Glutamatergic neuron (in vitro differentiated cells): ENCODE measurements around the gene SUGCT. TPM values are rescaled to one million over a fixed set of nuclear protein-coding genes. Genes with fewer than 3 reads are reported as not detected.

Source experiments
- DNase-seq: peaks from one replicate; pipeline ENCODE4 v3.0.0; 2022
- H3K27ac Mint-ChIP-seq: one replicate; pipeline ENCODE4 v1.8.0; 2020; ENCODE audit warnings: mild to moderate bottlenecking, mixed read lengths, inconsistent platforms; ENCODE audit not compliant: unreplicated experiment
- H3K27me3 Mint-ChIP-seq: one replicate; pipeline ENCODE4 v1.8.0; 2020; ENCODE audit warnings: mild to moderate bottlenecking, moderate library complexity, mixed read lengths, inconsistent platforms; ENCODE audit not compliant: unreplicated experiment
- H3K36me3 Mint-ChIP-seq: one replicate; pipeline ENCODE4 v1.8.0; 2020; ENCODE audit warnings: mild to moderate bottlenecking, mixed read lengths, inconsistent platforms; ENCODE audit not compliant: unreplicated experiment
- H3K4me1 Mint-ChIP-seq: one replicate; pipeline ENCODE4 v1.8.0; 2020; ENCODE audit warnings: mild to moderate bottlenecking, low read depth, mixed read lengths, inconsistent platforms; ENCODE audit not compliant: unreplicated experiment
- H3K4me3 Mint-ChIP-seq: one replicate; pipeline ENCODE4 v1.8.0; 2020; ENCODE audit warnings: mild to moderate bottlenecking, mixed read lengths, inconsistent platforms; ENCODE audit not compliant: unreplicated experiment
- H3K9me3 Mint-ChIP-seq: one replicate; pipeline ENCODE4 v1.8.0; 2020; ENCODE audit warnings: mild to moderate bottlenecking, moderate library complexity, mixed read lengths, inconsistent platforms; ENCODE audit not compliant: unreplicated experiment
- total RNA-seq: library from RNA; stranded (reverse); fragmentation: NEBNext Ultra II Directional; extraction: Animal tissue kit (Norgen Biotek cat#: 25700); gene quantifications from one replicate; pipeline ENCODE4 v1.2.1, GENCODE V29; 2021; ENCODE audit not compliant: unreplicated experiment
- TF ChIP-seq, protein P1 (sequence below): fragments of 200-600 bp; sonication (generic); IDR thresholded peaks from one replicate; pipeline ENCODE4 v1.5.0; 2021; ENCODE audit not compliant: partially characterized antibody, unreplicated experiment

Gene SUGCT
- total RNA-seq, 1 donor from 2014 or later: 1.2 TPM

DNA sequence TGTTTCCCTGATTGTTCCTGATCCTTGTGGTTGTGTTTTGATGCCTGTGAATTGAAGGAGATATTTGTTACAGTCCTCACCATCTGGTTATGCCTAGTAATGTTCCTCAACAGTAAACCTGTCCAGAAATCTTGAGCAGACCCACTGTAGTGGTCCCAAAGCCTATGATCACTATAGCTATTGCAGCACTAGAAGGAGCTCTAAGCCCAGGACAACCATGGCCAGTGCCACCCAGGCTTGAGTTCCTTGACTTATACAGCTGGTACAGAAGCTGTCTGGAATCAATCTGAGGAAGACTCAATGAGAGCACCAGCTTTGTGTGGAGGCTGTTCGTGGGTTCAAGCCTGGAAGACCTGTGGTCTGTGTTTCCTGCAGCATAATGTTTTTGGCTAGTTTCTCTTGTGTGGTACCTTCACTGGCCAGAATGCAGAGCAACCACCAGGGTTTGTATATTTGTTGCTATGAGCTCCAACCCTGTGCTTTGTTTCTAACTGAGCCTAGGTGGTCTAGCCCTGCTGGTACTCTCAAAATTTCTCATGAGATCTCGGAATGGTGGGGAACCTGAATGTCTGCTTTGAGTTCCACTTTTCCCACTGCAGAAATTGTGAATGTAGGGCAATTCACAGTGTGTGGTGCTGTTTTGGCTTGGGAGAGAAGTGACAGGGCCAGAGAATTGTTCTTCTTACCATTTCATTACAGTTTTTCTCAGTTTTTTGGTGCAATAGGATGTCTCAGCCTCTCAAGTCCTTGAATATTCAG lies 355.2 kb downstream of the SUGCT start:
- Mint-ChIP-seq H3K27me3 (peaks cover 2% of the 10 kb centered on the region), H3K9me3 (peaks cover 1% of the 10 kb centered on the region)
- TF ChIP-seq, protein P1, sequence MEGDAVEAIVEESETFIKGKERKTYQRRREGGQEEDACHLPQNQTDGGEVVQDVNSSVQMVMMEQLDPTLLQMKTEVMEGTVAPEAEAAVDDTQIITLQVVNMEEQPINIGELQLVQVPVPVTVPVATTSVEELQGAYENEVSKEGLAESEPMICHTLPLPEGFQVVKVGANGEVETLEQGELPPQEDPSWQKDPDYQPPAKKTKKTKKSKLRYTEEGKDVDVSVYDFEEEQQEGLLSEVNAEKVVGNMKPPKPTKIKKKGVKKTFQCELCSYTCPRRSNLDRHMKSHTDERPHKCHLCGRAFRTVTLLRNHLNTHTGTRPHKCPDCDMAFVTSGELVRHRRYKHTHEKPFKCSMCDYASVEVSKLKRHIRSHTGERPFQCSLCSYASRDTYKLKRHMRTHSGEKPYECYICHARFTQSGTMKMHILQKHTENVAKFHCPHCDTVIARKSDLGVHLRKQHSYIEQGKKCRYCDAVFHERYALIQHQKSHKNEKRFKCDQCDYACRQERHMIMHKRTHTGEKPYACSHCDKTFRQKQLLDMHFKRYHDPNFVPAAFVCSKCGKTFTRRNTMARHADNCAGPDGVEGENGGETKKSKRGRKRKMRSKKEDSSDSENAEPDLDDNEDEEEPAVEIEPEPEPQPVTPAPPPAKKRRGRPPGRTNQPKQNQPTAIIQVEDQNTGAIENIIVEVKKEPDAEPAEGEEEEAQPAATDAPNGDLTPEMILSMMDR: no peak

DNA sequence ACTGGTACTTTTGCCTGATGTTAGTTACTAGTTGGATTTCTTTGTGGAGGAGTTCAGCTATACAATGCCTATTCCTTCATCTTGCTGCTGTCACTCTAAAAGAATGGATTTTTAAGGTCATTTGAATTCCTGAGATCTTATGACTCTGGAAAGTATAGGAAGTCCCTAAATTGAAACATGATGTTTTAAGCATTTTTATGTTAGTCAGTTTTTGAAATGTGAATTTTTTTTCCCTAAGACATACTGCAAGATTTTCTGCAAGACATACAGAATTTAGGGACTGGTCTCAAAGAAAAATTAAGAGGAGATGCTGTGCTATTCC lies 355.8 kb downstream of the SUGCT start:
- Mint-ChIP-seq H3K4me3 (no peak overlapping the region), H3K9me3 (peaks cover 1% of the 10 kb centered on the region), H3K27ac (no peak overlapping the region), H3K4me1 (no peaks in the 10 kb centered on the region), H3K36me3 (no peaks in the 10 kb centered on the region), H3K27me3 (peaks cover 2% of the 10 kb centered on the region)
- no peak for DNase-seq
- TF ChIP-seq, protein P1: no peak

More for the DNA sequence above, 355.2 kb downstream of the SUGCT start:
- Mint-ChIP-seq H3K4me3 (no peak overlapping the region), H3K4me1 (no peaks in the 10 kb centered on the region), H3K36me3 (no peaks in the 10 kb centered on the region), H3K27ac (no peak overlapping the region)
- no peak for DNase-seq

DNA sequence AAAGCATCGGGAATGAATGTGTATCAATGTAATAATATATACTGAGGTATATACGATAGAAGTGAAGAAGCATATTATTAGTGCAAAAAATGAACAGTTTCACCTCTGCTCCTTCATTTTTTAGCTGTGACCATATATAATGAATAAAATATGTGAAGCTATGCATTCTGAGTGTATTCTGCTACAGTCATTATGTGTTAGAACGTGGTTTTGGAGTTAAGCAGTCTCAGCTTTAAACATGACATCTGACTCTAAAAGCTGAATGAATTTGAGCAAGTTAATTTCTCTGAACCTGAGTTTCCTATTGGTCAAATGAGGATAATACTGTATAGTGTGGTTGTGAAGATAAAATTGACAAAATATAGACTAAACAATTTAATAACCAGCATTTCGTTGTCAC lies 358.1 kb downstream of the SUGCT start:
- Mint-ChIP-seq H3K27me3 (peaks cover 2% of the 10 kb centered on the region), H3K36me3 (no peaks in the 10 kb centered on the region), H3K27ac (no peak overlapping the region), H3K9me3 (peaks cover 1% of the 10 kb centered on the region), H3K4me1 (no peaks in the 10 kb centered on the region), H3K4me3 (no peak overlapping the region)
- no peak for DNase-seq
- TF ChIP-seq, protein P1: no peak

DNA sequence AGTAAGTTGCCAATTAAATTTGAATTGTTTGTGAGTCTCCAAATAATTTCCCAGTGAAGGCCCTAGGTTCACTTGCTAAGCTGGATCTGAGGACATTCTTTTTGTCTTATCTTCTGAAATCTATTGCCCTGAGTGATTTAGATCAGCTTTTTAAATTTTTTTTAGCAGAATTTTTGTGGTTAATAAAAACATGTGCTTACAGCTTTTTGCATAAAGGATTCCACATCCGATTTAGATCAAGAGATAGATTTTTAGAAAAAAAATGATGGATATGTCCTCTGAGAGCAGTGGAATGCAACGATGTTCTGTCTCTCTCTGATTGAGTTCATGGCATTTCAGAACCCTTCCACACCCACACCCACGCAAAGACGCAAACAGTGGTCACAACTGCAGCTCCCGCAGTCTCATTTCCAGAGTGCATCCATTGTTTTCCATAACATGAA lies 358.8 kb downstream of the SUGCT start:
- no peak overlapping the region for H3K4me3 Mint-ChIP-seq
- DNase-seq: no peak
- peaks cover 1% of the 10 kb centered on the region for H3K9me3 Mint-ChIP-seq
- TF ChIP-seq, protein P1: no peak
- peaks cover 2% of the 10 kb centered on the region for H3K27me3 Mint-ChIP-seq
- no peak overlapping the region for H3K27ac Mint-ChIP-seq
- H3K36me3 Mint-ChIP-seq: no peaks in the 10 kb centered on the region
- no peaks in the 10 kb centered on the region for H3K4me1 Mint-ChIP-seq

DNA sequence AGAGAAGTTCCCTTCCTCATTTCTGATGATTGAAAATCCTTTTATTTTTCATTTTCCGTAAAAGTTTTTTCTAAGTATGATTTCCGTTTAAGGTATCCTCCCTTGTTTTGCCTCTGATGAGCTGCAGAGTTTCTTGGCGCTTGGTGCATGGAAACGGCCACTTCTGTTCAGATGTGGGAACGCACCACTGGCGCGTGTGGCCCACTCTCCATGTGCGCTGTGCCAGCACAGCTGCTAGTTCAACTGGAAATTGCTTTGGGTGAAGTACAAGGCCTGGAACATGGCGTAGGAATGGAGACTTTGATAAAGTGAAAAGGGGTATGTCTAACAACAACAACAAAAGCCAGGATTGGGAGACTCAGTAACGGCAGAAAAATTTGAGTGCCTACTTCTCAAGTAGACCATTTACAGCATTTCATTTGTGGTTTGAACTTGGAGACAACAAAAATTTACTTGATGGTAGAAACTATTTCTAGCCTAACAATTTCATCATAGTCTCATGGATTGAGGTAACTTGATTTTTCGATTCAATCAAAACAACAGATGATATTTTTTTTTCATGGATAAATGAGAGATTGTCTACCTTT lies 364.2 kb downstream of the SUGCT start:
- Mint-ChIP-seq H3K4me3 (no peak overlapping the region), H3K4me1 (no peaks in the 10 kb centered on the region), H3K27ac (no peak overlapping the region), H3K9me3 (no peaks in the 10 kb centered on the region), H3K27me3 (no peaks in the 10 kb centered on the region), H3K36me3 (no peaks in the 10 kb centered on the region)
- no peak for DNase-seq
- TF ChIP-seq, protein P1: no peak
